Neutrophil (primary cell): ENCODE measurements around the gene FAM32A.
A peak's percentile ranks its signal among the peaks of the same experiment; 100 is the strongest.

Experiments
- H3K27ac ChIP-seq: fragments of 200-600 bp; sonication (generic); 2 replicates; pipeline ENCODE4 v1.5.1; 2016; ENCODE audit warnings: mild to moderate bottlenecking, moderate library complexity
- H3K27me3 ChIP-seq: fragments of 200-600 bp; sonication (generic); 2 replicates; pipeline ENCODE4 v1.6.0; 2016; ENCODE audit warnings: mild to moderate bottlenecking
- H3K36me3 ChIP-seq: fragments of 200-600 bp; sonication (generic); 2 replicates; pipeline ENCODE4 v1.5.1; 2017
- H3K4me1 ChIP-seq, 2 experiments: fragments of 200-600 bp in 1 of 2; sonication (generic) in 1 of 2; 1 replicate in 1 of 2; 2 replicates in 1 of 2; pipeline versions ENCODE4 v1.5.1 to v1.6.1; 2013 to 2016; ENCODE audit warnings: low read depth in 1 of 2, low read length in 1 of 2, mild to moderate bottlenecking in 1 of 2, moderate library complexity in 1 of 2; ENCODE audit not compliant: control insufficient read depth in 1 of 2, insufficient read depth in 1 of 2
- H3K4me3 ChIP-seq, 2 experiments: fragments of 200-600 bp in 1 of 2; sonication (generic) in 1 of 2; 1 replicate in 1 of 2; 2 replicates in 1 of 2; pipeline ENCODE4 v1.5.1; 2013 to 2016; ENCODE audit warnings: low read depth in 1 of 2, low read length in 1 of 2, mild to moderate bottlenecking in 1 of 2, moderate library complexity in 1 of 2
- H3K9me3 ChIP-seq: fragments of 200-600 bp; sonication (generic); 2 replicates; pipeline ENCODE4 v1.5.1; 2016
- TF ChIP-seq, protein P1 (sequence below): fragments of 200-600 bp; sonication (generic); IDR thresholded peaks from 2 replicates; pipeline ENCODE4 v1.5.1; 2016; ENCODE audit warnings: antibody characterized with exemption

Gene FAM32A

DNA sequence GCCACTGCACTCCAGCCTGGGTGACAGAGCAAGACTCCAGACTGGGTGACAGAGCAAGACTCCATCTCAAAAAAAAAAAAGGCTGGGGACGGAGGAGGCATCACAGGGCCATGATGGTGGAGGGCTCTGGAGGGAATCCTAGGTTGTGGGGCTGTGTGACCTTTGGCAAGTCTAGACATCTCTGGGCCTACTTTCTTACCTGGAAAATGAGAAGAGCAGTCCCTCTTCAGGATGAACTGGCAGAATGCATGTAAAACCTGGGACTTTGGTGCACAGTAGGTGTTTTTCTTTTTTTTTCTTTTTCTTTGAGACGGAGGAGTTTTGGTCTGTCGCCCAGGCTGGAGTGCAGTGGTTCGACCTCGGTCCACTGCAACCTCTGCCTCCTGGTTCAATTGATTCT lies 25.6 kb upstream of the FAM32A start:
- Histone ChIP-seq H3K36me3 (peaks cover 50% of the 10 kb centered on the region), H3K9me3 (no peaks in the 10 kb centered on the region), H3K27ac (peak overlapping the region; percentile 6), H3K4me1 (peaks cover 11 to 13% of the 10 kb centered on the region in 2 experiments), H3K4me3 (no peak overlapping the region), H3K27me3 (no peaks in the 10 kb centered on the region)
- TF ChIP-seq, protein P1, sequence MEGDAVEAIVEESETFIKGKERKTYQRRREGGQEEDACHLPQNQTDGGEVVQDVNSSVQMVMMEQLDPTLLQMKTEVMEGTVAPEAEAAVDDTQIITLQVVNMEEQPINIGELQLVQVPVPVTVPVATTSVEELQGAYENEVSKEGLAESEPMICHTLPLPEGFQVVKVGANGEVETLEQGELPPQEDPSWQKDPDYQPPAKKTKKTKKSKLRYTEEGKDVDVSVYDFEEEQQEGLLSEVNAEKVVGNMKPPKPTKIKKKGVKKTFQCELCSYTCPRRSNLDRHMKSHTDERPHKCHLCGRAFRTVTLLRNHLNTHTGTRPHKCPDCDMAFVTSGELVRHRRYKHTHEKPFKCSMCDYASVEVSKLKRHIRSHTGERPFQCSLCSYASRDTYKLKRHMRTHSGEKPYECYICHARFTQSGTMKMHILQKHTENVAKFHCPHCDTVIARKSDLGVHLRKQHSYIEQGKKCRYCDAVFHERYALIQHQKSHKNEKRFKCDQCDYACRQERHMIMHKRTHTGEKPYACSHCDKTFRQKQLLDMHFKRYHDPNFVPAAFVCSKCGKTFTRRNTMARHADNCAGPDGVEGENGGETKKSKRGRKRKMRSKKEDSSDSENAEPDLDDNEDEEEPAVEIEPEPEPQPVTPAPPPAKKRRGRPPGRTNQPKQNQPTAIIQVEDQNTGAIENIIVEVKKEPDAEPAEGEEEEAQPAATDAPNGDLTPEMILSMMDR: no peak

DNA sequence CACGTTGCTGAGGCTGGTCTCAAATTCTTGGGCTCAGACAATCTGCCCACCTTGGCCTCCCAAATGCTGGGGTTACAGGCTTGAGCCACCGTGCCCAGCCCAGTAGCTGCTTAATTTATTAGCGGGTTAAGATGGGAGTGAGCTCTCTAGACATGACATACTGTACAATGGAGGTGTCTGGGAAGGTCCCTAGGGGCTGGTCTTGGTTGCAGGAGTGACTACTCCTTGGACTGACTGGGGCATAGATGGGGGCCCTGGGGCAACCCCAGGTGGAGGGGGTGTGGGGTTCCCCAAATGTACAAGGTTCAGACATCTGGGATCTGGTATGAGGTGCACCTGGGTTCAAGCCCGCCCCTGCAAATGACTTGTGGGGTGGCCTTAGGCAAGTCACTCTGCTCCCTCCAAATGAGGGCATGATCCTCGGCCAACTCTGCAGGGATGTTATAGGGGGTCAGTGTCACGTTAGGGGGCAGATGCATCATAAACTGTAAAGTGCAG lies 24.7 kb upstream of the FAM32A start:
- Histone ChIP-seq H3K27me3 (no peaks in the 10 kb centered on the region), H3K36me3 (peaks cover 41% of the 10 kb centered on the region), H3K9me3 (no peaks in the 10 kb centered on the region), H3K4me3 (no peak overlapping the region), H3K27ac (peak overlapping the region; percentile 29), H3K4me1 (peaks cover 3 to 4% of the 10 kb centered on the region in 2 experiments)
- TF ChIP-seq, protein P1: no peak

DNA sequence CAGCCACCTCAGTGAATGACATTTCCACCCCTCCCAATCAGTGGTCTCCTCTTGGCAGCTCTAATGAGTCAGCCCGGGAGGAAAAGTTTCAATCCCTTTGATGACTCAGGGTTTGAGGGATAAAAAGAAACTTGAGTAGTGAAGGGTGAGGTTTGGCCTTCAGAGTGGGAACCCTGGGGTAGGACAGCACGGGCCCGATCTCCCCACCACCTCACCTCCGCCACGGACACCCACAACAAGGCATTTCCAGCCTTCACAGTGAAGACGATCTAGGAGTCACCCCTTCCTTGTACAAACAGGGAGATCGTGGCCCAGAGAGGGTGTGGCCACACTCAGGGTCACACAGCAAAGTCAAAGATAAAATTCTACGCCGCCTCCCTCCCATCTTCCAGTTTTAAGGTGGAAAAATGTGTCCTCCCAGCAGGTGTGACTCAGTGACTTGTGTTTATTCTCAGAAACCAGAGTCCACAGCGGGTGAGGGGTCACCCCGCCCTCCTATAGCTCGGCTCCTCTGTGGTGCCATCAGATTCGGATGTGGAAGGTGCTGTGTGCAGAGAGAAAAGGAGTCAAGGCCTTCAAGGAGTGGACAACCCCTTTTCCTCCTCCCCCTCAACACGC lies 24.2 kb upstream of the FAM32A start:
- H3K27me3 ChIP-seq: no peaks in the 10 kb centered on the region
- TF ChIP-seq, protein P1: no peak
- peaks cover 36% of the 10 kb centered on the region for H3K36me3 ChIP-seq
- no peaks in the 10 kb centered on the region for H3K9me3 ChIP-seq
- H3K4me1 ChIP-seq: no peaks in the 10 kb centered on the region
- H3K27ac ChIP-seq: peak overlapping the region; percentile 29
- H3K4me3 ChIP-seq: no peak overlapping the region

DNA sequence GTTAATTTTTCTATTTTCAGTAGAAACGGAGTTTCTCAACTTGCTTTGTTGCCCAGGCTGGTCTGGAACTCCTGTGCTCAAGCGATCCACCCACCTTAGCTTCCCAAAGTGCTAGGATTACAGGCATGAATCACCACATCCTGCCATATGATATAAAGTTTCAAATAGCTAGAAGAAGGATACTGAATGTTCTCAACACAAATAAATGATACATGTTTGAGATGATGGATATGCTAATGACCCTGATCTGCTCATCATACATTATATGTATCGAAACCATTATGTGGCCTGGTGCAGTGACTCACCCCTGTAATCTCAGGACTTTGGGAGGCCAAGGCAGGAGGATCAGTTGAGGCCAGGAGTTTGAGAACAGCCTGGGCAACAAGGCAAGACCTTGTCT lies 23.4 kb upstream of the FAM32A start:
- no peaks in the 10 kb centered on the region for H3K27me3 ChIP-seq
- no peak overlapping the region for H3K4me3 ChIP-seq
- TF ChIP-seq, protein P1: no peak
- no peak overlapping the region for H3K27ac ChIP-seq
- peaks cover 28% of the 10 kb centered on the region for H3K36me3 ChIP-seq
- H3K4me1 ChIP-seq: no peaks in the 10 kb centered on the region
- H3K9me3 ChIP-seq: no peaks in the 10 kb centered on the region

DNA sequence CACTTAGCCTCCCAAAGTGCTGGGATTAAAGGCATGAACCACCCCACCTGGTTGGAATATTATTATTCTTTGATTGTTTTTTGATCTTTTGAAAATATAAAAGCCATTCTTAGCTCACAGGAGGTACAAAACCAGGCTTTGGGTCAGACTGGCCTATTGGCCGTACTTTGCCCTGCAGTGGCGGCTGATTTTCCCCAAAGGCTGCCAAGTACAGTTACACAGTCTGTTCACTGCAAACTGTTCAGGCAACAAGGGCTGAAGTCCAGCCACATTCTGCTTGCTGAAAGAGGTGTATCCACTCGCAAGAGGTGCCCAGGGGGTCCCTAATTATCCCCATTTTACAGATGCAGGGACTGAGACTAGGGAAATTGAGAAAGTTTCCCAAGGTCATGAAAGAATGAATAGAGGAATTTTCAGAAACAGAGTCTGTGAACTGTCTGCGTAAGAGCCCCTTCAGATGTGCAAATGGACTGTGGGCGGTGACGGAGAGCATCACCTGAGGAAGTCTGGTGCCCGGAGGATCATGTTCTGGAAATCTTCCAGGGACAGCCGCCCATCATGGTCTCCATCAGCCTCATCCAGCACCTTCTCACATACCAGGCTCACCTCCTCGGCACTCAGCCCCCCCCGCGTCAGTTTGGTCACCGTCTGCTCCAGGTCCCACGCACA lies 20.9 kb upstream of the FAM32A start:
- Histone ChIP-seq H3K4me3 (no peak overlapping the region), H3K9me3 (no peaks in the 10 kb centered on the region), H3K27me3 (no peaks in the 10 kb centered on the region), H3K27ac (no peak overlapping the region), H3K4me1 (peaks cover 14% of the 10 kb centered on the region in 2 experiments), H3K36me3 (peaks cover 5% of the 10 kb centered on the region)
- TF ChIP-seq, protein P1: no peak
